H1 (cell line): ENCODE results near the gene PFKFB3.

Experiments
- CTCF ChIP-seq, 3 experiments: IDR thresholded peaks; 1 replicate in 2 of 3; 2 replicates in 1 of 3; pipeline versions ENCODE4 v1.5.1 to v1.6.1; 2011; ENCODE audit warnings: low read length in 3 of 3, mild to moderate bottlenecking in 3 of 3, inconsistent platforms in 2 of 3, low read depth in 1 of 3, moderate library complexity in 1 of 3; ENCODE audit not compliant: insufficient read depth in 1 of 3; ENCODE audit errors: control extremely low read depth in 1 of 3
- EZH2 ChIP-seq: fragments of 200-600 bp; sonication (generic); IDR thresholded peaks from 2 replicates; pipeline ENCODE4 v1.7.1; 2012; ENCODE audit warnings: low read depth, mild to moderate bottlenecking, moderate library complexity, low read length, inconsistent platforms; ENCODE audit not compliant: severe bottlenecking
- TF ChIP-seq, protein P1 (sequence below): IDR thresholded peaks from 2 replicates; pipeline ENCODE4 v1.6.1; 2011; ENCODE audit warnings: low read depth, mild to moderate bottlenecking, low read length; ENCODE audit not compliant: insufficient read depth
- TF ChIP-seq, protein P2 (sequence below): IDR thresholded peaks from 2 replicates; pipeline ENCODE4 v1.6.1; 2011; ENCODE audit warnings: low read length, improper control_type of control experiment

DNA sequence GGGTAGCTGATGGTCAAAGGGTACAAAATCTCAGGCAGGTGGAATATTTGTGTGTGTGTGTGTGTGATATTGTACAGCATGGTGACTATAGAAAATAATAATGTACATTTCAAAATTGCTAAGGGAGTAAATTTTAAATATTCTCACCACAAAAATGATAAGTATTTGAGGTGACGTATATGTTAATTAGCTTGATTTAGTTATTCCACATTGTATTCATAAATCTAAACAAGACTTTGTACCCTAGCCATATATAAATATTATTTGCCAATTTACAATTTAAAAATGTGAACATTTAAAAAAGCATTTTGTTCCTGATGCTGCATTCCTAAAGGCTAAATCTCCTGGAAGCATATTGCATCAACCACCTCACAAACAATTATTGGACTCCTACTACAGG lies 47.0 kb downstream of the PFKFB3 start:
- TF ChIP-seq EZH2 (no peak), CTCF (IDR thresholded peaks at IDR 0.05; ENCODE audit: control extremely low read depth in 1 of 3, insufficient read depth in 1 of 3, low read depth in 1 of 3, low read length in 3 of 3) (no peak)
- TF ChIP-seq, protein P1, sequence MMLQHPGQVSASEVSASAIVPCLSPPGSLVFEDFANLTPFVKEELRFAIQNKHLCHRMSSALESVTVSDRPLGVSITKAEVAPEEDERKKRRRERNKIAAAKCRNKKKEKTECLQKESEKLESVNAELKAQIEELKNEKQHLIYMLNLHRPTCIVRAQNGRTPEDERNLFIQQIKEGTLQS, result no peak
- TF ChIP-seq, protein P2, sequence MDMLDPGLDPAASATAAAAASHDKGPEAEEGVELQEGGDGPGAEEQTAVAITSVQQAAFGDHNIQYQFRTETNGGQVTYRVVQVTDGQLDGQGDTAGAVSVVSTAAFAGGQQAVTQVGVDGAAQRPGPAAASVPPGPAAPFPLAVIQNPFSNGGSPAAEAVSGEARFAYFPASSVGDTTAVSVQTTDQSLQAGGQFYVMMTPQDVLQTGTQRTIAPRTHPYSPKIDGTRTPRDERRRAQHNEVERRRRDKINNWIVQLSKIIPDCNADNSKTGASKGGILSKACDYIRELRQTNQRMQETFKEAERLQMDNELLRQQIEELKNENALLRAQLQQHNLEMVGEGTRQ, result no peak
